ENCODE data around the gene TSFM. TPM values are rescaled to one million over a fixed set of nuclear protein-coding genes. Genes with fewer than 3 reads are reported as not detected.

Gene TSFM
- total and polyA plus RNA-seq, 9 of the 15 experiments (the other 6 are each of a cell fraction or from before 2014, with no cell fraction given), result 44.6 to 198 (median 60.2) TPM

GRCh38 chr12:57782608-57783465 lies at the start of gene TSFM (continued):
- no peak for TF ChIP-seq KHSRP (IDR thresholded peaks at IDR 0.05)
- TF ChIP-seq ZNF134 (CRISPR knock-in tag; conservative IDR thresholded peaks at IDR 0.05), result no peak
- TF ChIP-seq KLF10 (CRISPR knock-in tag; IDR thresholded peaks at IDR 0.05), result no peak
- TF ChIP-seq NBN (IDR thresholded peaks at IDR 0.05; ENCODE audit: low read depth), result peak; percentile 89
- no peak for TF ChIP-seq TSC22D4 (tag; IDR thresholded peaks at IDR 0.05)
- TF ChIP-seq SP2 (IDR thresholded peaks at IDR 0.05; ENCODE audit: extremely low read depth, low read depth, low read length, poor library complexity, severe bottlenecking), result peak; percentile 66
- no peak for TF ChIP-seq PHB2 (IDR thresholded peaks at IDR 0.05; ENCODE audit: low read depth)
- TF ChIP-seq CTCFL (IDR thresholded peaks at IDR 0.05; ENCODE audit: borderline replicate concordance, insufficient read depth, low read depth, low read length, poor library complexity, severe bottlenecking), result peak; percentile 92
- TF ChIP-seq, protein P1, sequence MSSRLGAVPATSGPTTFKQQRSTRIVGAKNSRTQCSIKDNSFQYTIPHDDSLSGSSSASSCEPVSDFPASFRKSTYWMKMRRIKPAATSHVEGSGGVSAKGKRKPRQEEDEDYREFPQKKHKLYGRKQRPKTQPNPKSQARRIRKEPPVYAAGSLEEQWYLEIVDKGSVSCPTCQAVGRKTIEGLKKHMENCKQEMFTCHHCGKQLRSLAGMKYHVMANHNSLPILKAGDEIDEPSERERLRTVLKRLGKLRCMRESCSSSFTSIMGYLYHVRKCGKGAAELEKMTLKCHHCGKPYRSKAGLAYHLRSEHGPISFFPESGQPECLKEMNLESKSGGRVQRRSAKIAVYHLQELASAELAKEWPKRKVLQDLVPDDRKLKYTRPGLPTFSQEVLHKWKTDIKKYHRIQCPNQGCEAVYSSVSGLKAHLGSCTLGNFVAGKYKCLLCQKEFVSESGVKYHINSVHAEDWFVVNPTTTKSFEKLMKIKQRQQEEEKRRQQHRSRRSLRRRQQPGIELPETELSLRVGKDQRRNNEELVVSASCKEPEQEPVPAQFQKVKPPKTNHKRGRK (tag; IDR thresholded peaks at IDR 0.05), result no peak
- TF ChIP-seq, protein P2, sequence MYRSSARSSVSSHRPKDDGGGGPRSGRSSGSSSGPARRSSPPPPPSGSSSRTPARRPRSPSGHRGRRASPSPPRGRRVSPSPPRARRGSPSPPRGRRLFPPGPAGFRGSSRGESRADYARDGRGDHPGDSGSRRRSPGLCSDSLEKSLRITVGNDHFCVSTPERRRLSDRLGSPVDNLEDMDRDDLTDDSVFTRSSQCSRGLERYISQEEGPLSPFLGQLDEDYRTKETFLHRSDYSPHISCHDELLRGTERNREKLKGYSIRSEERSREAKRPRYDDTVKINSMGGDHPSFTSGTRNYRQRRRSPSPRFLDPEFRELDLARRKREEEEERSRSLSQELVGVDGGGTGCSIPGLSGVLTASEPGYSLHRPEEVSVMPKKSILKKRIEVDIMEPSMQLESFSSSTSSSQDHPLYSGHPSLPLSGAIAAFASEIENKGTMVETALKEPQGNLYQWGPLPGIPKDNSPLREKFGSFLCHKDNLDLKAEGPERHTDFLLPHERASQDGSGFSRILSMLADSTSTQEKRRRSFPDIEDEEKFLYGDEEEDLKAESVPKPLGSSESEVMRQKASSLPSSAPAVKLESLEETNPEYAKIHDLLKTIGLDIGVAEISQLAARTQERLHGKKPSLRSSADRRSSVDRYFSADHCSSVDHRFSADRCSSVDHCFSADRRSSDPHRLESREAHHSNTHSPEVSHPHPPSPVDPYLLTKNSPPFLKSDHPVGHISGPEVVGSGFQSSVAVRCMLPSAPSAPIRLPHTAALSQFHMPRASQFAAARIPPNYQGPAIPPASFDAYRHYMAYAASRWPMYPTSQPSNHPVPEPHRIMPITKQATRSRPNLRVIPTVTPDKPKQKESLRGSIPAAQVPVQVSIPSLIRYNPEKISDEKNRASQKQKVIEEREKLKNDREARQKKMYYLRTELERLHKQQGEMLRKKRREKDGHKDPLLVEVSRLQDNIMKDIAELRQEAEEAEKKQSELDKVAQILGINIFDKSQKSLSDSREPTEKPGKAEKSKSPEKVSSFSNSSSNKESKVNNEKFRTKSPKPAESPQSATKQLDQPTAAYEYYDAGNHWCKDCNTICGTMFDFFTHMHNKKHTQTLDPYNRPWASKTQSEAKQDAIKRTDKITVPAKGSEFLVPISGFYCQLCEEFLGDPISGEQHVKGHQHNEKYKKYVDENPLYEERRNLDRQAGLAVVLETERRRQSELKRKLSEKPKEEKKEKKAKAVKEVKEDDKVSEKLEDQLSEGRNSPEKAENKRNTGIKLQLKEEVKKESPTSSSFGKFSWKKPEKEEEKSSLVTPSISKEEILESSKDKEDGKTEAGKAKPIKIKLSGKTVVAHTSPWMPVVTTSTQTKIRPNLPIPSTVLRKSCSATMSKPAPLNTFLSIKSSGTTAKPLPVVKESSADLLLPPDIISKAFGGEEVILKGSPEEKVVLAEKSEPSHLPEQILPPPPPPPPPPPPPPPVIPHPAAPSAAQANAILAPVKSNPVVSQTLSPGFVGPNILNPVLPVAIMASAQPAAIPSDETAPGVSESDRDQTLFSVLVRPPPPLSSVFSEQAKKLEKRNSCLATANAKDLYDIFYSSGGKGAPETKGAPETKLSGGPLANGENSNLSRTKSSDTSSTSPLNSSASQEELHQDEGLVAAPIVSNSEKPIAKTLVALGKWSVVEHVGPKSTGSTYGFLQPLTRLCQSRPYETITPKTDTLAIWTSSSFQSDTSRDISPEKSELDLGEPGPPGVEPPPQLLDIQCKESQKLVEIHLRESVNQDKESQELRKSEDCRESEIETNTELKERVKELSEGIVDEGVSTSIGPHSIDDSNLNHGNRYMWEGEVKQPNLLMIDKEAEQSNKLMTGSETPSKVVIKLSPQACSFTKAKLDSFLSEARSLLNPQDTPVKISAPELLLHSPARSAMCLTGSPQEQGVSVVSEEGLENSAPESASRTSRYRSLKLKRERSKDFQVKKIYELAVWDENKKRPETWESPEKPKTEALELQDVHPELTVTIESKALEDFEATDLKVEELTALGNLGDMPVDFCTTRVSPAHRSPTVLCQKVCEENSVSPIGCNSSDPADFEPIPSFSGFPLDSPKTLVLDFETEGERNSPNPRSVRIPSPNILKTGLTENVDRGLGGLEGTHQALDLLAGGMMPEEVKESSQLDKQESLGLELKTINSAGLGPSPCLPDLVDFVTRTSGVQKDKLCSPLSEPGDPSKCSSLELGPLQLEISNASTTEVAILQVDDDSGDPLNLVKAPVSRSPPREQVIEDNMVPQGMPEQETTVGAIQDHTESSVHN (IDR thresholded peaks at IDR 0.05; ENCODE audit: borderline replicate concordance in 1 of 2, low read depth in 1 of 2), result no peak
- TF ChIP-seq HNRNPL (IDR thresholded peaks at IDR 0.05; ENCODE audit: low read depth, low read length), result no peak
- TF ChIP-seq LARP7 (IDR thresholded peaks at IDR 0.05), result peak; percentile 68; the same call in 1 of the 2 replicates
- TF ChIP-seq PURB (CRISPR knock-in tag; IDR thresholded peaks at IDR 0.05; ENCODE audit: low read depth), result no peak

Data from K562 (cell line).